Suppressor macrophage treated with lipopolysaccharide for 4 hours (primary cell): ENCODE results near the gene TRIM47.
"Not testable (repeated sequence)": the region's sequence is repeated elsewhere in the genome, so short reads cannot be mapped to it uniquely, and the experiment has no call there.

Experiments
- DNase-seq: peaks from one replicate; pipeline ENCODE4 v3.0.0-alpha.2; 2020

The TRIM47 gene

GRCh38 chr17:75865404-75866188 is 12.8 kb downstream of the TRIM47 start:
- DNase-seq, result not testable (repeated sequence)

- not testable (repeated sequence) for DNase-seq
These were observed 13.5 kb downstream of the TRIM47 start for GRCh38 chr17:75864887-75865286.

GRCh38 chr17:75864448-75864871 is 13.9 kb downstream of the TRIM47 start:
- DNase-seq, result peak; percentile 33

- DNase-seq, result no peak
These were observed 16.5 kb downstream of the TRIM47 start for GRCh38 chr17:75861927-75862317.

GRCh38 chr17:75859358-75859757 is 19.0 kb downstream of the TRIM47 start:
- not testable (repeated sequence) for DNase-seq

GRCh38 chr17:75856062-75856756 is 22.2 kb downstream of the TRIM47 start:
- DNase-seq, result peak; percentile 30

- peak; percentile 99 for DNase-seq
These were observed 22.9 kb downstream of the TRIM47 start, which contains the start of gene WBP2 for GRCh38 chr17:75855310-75856061. Gene WBP2, minus strand, starts transcription at chr17:75855335. Its CDS starts 38 bp downstream, at chr17:75855297.

GRCh38 chr17:75854881-75855309 is 23.5 kb downstream of the TRIM47 start:
- no peak for DNase-seq

GRCh38 chr17:75854101-75854748 is 24.2 kb downstream of the TRIM47 start:
- peak; percentile 74 for DNase-seq

- DNase-seq, result peak; percentile 33
These were observed 24.9 kb downstream of the TRIM47 start for GRCh38 chr17:75853433-75853832.

GRCh38 chr17:75851693-75851991 is 26.7 kb downstream of the TRIM47 start:
- DNase-seq, result not testable (repeated sequence)

GRCh38 chr17:75850928-75851692 is 27.3 kb downstream of the TRIM47 start:
- no peak for DNase-seq

GRCh38 chr17:75849724-75850123 is 28.7 kb downstream of the TRIM47 start:
- DNase-seq, result no peak

- no peak for DNase-seq
These were observed 29.1 kb downstream of the TRIM47 start for GRCh38 chr17:75849279-75849646.

- DNase-seq, result peak; percentile 70
These were observed 29.7 kb downstream of the TRIM47 start for GRCh38 chr17:75848523-75849278.

GRCh38 chr17:75847614-75848522 is 30.5 kb downstream of the TRIM47 start:
- DNase-seq, result no peak

GRCh38 chr17:75846692-75847613 is 31.4 kb downstream of the TRIM47 start:
- DNase-seq, result no peak

- DNase-seq, result no peak
These were observed 32.3 kb downstream of the TRIM47 start for GRCh38 chr17:75845933-75846691.
